ENCODE measurements around the gene CELF1.
"Not testable (repeated sequence)": the region's sequence is repeated elsewhere in the genome, so short reads cannot be mapped to it uniquely, and the experiment has no call there.

The CELF1 gene

DNA sequence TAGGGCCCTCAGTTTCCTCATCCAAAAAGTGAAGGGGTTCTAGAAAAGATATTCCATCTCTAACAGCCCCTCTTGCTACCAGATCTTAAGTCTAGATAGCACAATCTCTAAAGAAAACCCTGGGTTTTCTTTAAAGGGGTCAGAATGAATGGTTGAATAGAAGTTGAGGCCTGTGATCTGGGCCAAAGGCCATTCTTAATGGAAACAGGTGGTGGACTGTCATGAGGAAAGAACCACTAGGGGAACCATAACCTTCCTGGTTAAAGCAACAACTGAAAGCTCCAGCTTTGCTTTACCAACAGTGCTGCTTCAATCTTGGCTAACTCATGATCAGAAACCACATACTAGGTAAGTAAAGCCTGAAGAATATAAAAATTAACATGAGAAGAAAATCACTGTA, 1.8 kb downstream of the CELF1 start:
- peak overlapping the region in 3 of 7 experiments; percentile 92 to 96 (median 95) for H3K4me3 ChIP-seq

DNA sequence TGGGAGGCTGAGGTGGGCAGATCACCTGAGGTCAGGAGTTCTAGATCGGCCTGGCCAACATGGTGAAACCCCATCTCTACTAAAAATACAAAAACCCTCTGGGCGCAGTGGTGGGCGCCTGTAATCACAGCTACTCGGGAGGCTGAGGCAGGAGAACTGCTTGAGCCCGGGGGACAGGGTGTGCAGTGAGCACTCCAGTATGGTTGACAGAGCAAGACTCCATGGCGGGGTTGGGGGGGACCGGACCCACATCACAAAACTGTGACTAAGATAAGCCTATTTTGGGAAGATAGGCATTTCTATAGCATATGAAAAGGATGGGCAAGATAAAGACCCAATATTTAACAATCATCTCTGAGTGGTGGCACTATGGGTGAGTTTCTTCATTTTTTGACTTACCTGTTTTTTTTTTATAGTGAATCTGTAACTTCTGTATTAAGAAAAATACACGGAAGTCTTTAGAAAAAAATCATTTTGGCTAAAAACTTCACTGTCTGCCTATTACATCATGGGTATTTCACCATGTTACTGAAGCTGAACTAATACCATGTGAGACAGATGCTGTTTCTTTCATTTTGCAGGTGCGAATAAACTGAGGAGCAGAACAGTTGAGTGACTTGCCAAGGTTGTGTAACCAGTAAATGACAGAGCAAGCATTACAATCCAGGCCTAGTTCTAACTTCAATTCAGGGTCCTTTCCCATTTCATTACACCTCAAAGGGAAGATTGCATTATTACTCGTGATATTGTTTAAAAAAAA, 2.5 kb downstream of the CELF1 start:
- H3K4me3 ChIP-seq = no peak overlapping the region
- peak overlapping the region in 3 of 21 experiments; percentile 20 to 97 (median 96) for H3K27ac ChIP-seq

More for the DNA sequence above, 1.8 kb downstream of the CELF1 start:
- peak overlapping the region in 10 of 21 experiments; percentile 20 to 98 (median 96) for H3K27ac ChIP-seq

DNA sequence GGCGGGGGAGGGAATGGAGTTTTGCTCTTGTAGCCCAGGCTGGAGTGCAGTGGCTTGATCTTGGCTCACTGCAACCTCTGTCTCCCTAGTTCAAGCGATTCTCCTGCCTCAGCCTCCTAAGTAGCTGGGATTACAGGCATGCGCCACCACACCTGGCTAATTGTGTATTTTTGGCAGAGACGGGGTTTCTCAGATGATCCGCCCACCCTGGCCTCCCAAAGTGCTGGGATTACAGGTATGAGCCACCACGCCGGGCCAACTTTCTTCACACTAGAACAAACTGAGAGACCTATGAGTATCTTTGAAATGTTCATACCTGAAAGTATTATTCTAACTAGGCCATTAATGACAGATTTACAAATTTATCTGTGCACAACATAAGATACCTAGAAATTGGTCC, 6.7 kb downstream of the CELF1 start:
- H3K27ac ChIP-seq, H3K4me3 ChIP-seq: not testable (repeated sequence)

DNA sequence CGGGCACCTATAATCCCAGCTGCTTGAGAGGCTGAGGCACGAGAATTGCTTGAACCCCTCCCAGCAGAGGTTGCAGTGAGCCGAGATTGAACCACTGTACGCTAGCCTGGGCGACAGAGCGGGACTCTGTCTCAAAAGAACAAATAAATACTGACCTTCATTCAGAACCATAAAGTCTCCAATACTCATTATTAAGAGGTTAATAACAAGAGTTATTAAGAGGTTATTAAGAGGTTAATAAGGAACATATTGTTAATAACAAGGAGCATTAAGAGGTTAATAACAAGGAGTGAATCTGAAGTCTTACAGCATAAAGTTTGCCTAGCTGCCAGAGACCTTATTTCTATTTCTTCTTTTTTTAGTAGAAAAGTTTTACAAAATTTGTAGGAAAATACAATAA, 7.6 kb downstream of the CELF1 start:
- Histone ChIP-seq H3K4me3 (no peak overlapping the region), H3K27ac (no peak overlapping the region)

DNA sequence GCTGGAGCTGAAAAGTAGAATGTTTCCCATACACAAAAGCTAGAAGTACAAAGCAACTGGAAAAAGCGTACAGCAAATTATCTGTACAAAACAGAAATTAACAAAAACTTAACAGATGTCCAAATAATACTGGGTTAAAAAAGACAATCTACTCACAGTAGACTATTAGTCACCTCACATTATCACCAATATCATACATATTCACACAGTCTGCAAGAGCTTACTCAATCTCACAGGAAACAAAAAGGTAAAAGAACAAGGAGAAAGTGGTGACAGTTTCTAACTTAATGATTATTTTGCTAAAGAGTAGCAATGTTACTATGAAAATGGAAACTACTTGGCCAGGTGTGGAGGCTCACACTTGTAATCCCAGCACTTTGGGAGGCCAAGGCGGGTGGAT, 11.9 kb downstream of the CELF1 start:
- Histone ChIP-seq H3K27ac (peak overlapping the region in 6 of 21 experiments; percentile 1 to 78 (median 50)), H3K4me3 (no peak overlapping the region)

DNA sequence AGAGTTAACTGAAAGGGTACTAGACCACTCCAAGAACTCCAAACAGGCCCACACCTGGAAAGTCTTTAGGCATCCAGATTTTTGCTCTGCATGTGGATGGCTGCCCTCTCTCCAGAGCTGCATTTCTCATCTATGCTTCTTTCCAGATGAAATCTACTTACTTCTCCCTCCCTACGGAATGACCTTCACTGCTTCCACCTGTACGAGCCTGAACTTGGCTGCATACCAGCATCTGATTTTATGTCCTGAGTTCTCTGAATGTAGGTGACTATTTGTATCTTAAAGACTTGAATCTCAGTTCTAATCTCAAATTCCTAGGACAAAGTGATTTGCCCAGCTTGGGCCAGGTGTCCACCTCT, 13.3 kb downstream of the CELF1 start:
- H3K27ac ChIP-seq = peak overlapping the region in 6 of 21 experiments; percentile 1 to 78 (median 38)
- no peak overlapping the region for H3K4me3 ChIP-seq

DNA sequence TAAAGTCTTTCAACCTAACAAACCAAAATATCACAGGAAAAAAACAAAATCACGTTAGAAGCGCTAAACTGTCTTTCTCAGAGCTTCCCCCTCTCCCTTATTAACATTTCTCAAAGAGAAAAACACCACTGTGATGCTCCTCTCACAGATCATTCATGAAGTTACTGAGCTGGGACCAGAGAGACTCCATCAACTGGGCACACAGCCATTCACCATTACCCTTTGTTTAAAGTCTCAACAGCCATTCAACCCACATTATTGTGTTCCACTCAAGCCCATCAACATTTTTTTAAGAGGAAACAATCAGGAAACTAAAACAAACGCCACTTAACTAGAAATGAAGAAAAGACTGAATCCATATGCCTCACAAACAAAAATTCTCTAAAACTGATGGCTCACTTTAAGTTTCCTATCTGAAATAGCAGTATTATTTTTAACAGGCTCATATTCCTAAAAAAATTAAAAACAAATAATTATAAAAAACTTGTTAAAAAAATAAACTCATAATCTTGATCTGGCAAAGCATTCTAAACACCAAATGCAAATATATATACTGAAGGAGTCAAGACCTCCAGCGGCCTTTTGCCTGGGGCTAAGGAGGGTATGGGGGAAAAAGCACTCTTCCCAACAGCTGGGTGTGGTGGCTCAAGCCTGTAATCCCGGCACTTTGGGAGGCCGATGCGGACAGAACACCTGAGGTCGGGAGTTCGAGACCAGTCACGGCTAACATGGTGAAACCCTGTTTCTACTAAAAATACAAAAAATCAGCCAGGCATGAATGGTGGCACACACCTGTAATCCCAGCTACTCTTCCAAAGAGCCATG, 14.0 kb downstream of the CELF1 start:
- peak overlapping the region in 4 of 21 experiments; percentile 3 to 46 (median 22) for H3K27ac ChIP-seq
- no peak overlapping the region for H3K4me3 ChIP-seq

DNA sequence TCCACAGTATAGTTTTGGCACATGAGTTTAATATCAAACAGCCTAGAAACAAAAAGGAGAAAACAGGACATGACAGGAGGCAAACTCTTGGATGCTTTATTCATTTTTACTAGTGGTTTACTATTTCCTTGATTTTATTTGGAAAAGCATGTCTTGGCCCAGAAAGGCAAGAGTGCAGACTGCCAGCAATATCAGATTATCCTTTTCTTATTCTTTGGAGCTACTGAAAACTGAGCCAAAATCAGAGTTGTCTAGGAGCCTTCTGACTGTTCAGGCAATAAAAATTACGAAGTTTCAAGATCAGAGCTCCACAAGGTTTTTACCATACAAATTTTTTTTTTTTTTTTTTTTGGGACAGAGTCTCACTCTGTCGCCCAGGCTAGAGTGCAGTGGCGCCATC, 16.0 kb downstream of the CELF1 start:
- Histone ChIP-seq H3K27ac (no peak overlapping the region), H3K4me3 (no peak overlapping the region)

DNA sequence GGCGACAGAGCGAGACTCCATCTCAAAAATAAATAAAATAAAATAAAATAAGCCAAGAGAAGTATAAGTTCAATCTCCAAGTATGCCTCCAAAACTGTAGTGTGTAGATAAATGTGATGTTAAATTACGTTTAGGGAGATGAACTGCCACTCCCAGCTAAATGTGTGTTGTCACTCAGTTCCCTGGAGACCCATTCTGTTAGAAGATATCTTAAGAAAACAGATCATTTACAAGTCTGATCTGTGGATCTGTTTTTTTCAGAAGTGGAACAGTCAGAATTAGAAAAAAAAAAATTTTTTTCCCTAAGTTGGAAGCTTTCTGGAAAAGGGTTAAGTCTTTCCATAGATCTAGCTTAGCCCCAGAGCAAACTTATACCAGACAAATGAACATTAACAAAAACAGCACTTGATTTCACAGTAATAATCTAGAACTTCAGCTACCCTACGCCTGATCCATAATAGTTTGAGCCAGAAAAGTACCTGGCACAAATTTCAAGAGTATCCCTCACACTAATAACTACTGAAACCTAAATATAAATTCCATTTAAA, 18.2 kb downstream of the CELF1 start:
- Histone ChIP-seq H3K4me3 (no peak overlapping the region), H3K27ac (peak overlapping the region in 1 of 21 experiments; percentile 10)

DNA sequence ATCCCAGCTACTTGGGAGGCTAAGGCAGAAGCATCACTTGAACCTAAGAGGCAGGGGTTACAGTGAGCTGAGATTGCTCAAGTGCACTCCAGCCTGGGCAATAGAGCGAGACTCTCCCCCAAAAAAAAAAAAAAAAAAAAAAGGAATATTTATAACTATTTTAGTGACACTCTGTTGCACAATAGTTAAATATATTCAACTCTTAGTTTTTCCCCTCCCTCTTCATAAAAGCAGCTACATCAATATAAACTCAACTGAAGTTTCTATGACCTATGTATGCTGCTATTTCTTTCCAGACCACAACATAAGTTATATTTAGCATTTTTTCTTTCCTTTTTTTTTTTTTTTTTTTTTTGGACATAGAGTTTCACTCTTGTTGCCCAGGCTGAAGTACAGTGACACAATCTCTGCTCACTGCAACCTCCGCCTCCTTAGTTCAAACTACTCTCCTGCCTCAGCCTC, 19.2 kb downstream of the CELF1 start:
- no peak overlapping the region for H3K27ac ChIP-seq

DNA sequence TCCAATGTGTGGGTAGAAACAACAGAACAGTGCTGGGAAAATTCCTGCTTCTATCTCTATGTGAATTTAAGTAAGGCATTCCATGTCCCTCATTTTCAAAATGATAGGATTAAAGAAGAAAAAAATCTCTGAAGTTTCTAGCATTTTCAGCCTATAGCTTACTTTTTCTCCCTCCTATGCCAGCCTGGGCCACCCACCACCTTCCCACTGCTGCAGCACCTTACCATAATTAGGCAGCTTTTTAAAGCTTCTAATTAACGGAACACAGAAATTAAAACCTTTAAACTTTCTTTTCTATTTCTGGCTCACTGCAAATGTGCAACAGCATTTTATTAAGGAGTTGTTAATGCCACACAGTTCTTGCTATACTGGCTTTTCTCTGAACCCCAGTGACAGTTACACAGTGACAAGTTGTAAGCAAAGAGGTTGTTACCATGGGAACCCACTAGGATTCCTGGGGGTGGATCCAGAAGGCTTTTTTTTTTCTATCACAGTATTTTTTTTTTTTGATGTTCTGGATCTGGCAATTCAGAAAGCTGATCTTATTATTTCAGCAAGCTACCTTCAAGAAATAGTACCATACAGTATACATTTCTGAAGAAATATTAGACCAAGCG, 20.2 kb downstream of the CELF1 start:
- H3K27ac ChIP-seq = peak overlapping the region in 1 of 21 experiments; percentile 35
- no peak overlapping the region for H3K4me3 ChIP-seq

More for the DNA sequence above, 19.2 kb downstream of the CELF1 start:
- no peak overlapping the region for H3K4me3 ChIP-seq

DNA sequence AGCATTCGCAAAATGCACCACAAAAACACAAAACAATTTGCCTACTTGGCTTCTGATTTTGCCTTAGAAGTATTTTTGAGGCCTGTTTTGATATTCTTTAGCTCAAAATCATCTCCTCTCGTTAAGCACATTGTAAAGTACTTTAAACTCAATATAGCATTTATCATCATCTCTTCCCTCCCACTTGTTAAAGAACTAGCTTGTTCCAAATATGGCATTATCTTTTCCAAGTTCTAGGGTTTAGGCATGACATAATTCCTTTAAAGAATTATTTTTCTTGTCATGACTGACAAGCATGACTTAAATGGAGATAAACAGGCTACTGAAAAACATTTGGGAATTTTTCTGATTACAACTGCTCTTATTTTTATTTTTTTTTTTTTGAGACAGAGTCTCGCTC, 21.3 kb downstream of the CELF1 start:
- no peak overlapping the region for H3K4me3 ChIP-seq
- no peak overlapping the region for H3K27ac ChIP-seq

DNA sequence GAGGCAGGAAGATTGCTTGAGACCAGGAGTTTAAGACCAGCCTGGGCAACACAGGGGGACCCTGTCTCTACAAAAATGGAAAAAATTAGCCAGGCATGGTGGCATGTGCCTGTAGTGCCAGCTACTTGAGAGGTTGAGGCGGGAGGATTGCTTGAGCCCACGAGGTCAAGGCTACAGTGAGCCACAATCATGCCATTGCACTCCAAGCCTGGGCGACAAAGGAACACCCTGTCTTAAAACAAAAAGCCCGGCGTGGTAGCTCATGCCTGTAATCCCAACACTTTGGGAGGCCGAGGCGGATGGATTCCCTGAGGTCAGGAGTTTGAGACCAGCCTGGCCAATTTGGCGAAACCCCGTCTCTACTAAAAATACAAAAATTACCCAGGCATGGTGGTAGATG, 22.2 kb downstream of the CELF1 start:
- H3K27ac ChIP-seq = peak overlapping the region in 2 of 21 experiments; percentile 6 to 9
- H3K4me3 ChIP-seq = not testable (repeated sequence)

DNA sequence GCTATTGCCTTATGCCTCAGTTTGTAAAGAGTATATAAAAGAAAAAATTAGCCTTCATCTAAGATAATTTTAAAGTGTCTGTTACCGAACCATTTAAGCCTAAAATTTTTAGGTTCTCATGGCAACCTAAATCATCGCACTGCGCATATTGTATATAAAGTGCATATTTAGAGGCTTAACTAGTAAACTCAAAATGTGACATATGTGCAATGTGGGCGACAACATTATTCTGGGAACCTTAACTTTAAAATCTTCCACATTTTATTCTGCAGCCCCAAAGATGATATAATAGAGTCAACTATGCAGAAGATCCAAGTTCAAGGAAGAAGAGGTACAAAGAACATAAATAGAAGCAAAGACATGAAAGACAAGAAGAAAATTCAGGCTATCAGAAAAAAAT, 23.0 kb downstream of the CELF1 start:
- Histone ChIP-seq H3K4me3 (no peak overlapping the region), H3K27ac (no peak overlapping the region)

DNA sequence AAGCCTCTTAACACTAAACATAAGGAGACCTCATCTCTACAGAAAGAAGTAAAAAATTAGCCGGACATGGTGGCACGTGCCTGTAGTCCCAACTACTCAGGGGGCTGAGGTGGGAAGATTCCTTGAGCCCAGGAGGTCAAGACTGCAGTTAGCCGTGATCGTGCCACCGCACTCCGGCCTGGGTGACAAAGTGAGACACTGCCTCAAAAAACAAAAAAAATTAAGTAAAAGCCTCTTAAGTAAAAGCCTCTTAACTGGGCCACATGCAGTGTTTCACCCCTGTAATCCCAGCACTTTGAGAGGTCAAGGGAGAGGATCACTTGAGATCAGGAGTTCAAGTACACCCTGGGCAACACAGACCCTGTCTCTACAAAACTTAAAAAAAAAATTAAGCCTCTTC, 25.7 kb downstream of the CELF1 start:
- H3K27ac ChIP-seq = peak overlapping the region in 1 of 21 experiments; percentile 20
- H3K4me3 ChIP-seq = no peak overlapping the region

DNA sequence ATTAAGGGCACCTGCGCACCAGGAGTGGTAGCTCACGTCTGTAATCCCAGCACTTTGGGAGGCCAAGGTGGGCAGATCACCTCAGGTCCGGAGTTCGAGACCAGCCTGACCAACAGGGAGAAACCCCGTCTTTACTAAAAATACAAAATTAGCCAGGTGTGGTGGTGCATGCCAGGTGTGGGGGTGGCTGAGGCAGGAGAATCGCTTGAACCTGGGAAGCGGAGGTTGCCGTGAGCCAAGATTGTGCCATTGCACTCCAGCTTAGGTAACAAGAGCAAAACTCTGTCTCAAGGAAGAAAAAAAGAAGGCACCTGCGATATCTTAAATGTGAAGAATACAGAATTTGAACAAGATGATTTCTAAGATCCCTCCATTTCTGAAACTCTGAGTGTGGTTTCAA, 26.9 kb downstream of the CELF1 start:
- peak overlapping the region in 3 of 21 experiments; percentile 11 to 82 (median 81) for H3K27ac ChIP-seq
- H3K4me3 ChIP-seq = not testable (repeated sequence)

DNA sequence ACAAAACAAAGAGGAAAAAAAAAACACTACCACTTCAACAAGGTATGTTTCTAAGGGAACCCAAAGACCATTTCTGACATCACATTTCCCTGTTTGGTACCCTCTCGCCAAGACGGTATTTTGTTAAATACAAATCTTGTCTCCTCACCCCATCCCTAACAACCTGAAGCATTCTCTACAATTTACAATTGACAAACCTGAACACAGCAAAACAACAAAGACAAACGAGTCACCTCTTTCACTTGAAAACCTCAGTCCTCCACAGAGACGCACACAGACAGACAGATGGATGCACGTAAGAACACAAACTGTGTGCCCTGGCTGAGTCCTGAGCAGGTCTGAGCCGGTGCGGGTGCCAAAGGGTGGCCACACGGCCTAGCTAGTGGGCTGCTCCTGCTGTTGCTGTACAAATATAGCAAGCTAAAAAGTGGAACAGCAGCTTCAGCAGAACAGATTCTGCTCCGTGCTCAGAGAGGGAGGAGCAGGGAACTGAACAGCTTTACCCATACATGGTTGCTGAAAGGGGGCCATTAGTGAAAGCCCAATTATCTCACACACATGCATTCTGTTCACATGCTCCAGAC, 28.5 kb downstream of the CELF1 start:
- Histone ChIP-seq H3K27ac (peak overlapping the region in 19 of 21 experiments; percentile 31 to 91 (median 69)), H3K4me3 (no peak overlapping the region)

DNA sequence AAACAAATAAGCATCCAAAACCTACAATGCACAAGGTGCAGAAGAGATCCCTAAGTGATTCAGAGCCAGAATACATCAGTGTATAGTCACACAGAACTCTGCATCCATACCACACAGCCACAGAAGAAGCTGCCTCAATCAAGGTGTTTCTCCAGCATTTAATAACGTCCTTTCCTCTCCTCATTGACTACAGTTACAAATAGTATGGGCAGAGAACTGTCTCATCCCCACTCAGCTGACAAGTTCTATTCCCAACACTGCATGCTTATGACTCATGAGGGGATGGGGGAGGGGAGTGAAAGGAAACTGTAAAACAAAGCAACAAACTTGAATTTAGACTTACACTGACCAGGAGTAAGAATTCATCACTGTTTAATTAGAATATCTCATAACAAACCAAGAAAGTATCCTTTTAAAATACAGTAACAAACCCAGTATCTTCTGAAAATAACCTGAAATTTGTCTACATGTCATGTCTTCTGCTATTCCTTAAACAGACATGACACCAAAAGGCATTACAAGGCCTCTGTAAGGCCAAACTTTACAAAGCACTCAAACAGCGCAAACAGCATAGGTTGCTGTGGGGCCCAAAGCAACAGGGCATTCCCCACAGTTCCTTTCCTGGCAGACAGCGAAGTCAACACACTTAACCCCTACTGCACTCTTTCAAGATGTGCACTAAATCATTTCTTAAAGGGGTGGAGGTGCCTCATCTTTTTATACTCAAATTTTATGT, 29.3 kb downstream of the CELF1 start:
- H3K27ac ChIP-seq = peak overlapping the region in 19 of 21 experiments; percentile 37 to 91 (median 69)
- H3K4me3 ChIP-seq = peak overlapping the region in 1 of 7 experiments; percentile 3

Data from skin epidermis (tissue), 12 donors.